Naive thymus-derived CD4-positive, alpha-beta T cell (primary cell): ENCODE data around the gene QPCT. TPM values are rescaled to one million over a fixed set of nuclear protein-coding genes. Genes with fewer than 3 reads are reported as not detected.
A peak's percentile ranks its signal among the peaks of the same experiment; 100 is the strongest.

Experiments
- ATAC-seq: fragments of 150-1000 bp; cut with Tn5 transposase; 2 replicates; pipeline ENCODE4 v1.10.0; 2021; ENCODE audit warnings: mild to moderate bottlenecking, moderate library complexity
- CTCF ChIA-PET: fragments of 350-600 bp; sonication (Branson Sonifier 250); formaldehyde crosslinking; loops from one replicate; lab custom pipeline; 2021; ENCODE audit warnings: antibody characterized with exemption; lab: Charles Lee
- POLR2A ChIA-PET: fragments of 350-600 bp; sonication (Branson Sonifier 250); formaldehyde crosslinking; loops from one replicate; lab custom pipeline; 2021; ENCODE audit warnings: antibody characterized with exemption, inconsistent platforms; lab: Charles Lee
- DNase-seq, 9 donors: peaks; one replicate each; pipeline versions ENCODE4 v3.0.0 to v3.0.0-alpha.2; 2020 to 2022; ENCODE audit warnings: mixed read lengths in 1 of 9
- H3K27ac ChIP-seq: one replicate; pipeline ENCODE4 v1.7.0; 2013; ENCODE audit warnings: mild to moderate bottlenecking, low read depth, low read length, moderate library complexity
- H3K27me3 ChIP-seq, 2 donors: one replicate each; pipeline ENCODE4 v1.7.0; 2013; ENCODE audit warnings: low read length in 2 of 2, mild to moderate bottlenecking in 2 of 2, moderate library complexity in 2 of 2; ENCODE audit not compliant: control insufficient read depth in 2 of 2, insufficient read depth in 2 of 2
- H3K36me3 ChIP-seq, 3 experiments: 1 replicate in 2 of 3; 2 replicates in 1 of 3; pipeline ENCODE4 v1.7.0; 2013; ENCODE audit warnings: low read length in 3 of 3, mild to moderate bottlenecking in 3 of 3, moderate library complexity in 1 of 3; ENCODE audit not compliant: insufficient read depth in 3 of 3, control insufficient read depth in 2 of 3
- H3K4me1 ChIP-seq, 2 donors: one replicate each; pipeline ENCODE4 v1.7.0; 2013; ENCODE audit warnings: low read length in 2 of 2, mild to moderate bottlenecking in 2 of 2, moderate library complexity in 1 of 2; ENCODE audit not compliant: control insufficient read depth in 2 of 2, insufficient read depth in 2 of 2
- H3K4me3 ChIP-seq: 2 replicates; pipeline ENCODE4 v1.7.0; 2013; ENCODE audit warnings: mild to moderate bottlenecking, low read length
- H3K9me3 ChIP-seq, 3 experiments: 1 replicate in 2 of 3; 2 replicates in 1 of 3; pipeline ENCODE4 v1.7.0; 2013; ENCODE audit warnings: low read length in 3 of 3; ENCODE audit not compliant: control insufficient read depth in 2 of 3
- H3K27ac Mint-ChIP-seq, 9 donors: one replicate each; pipeline ENCODE4 v1.8.0; 2020 to 2022; ENCODE audit warnings: mixed read lengths in 9 of 9, mild to moderate bottlenecking in 8 of 9, moderate library complexity in 5 of 9, inconsistent platforms in 2 of 9
- H3K27me3 Mint-ChIP-seq, 5 donors: one replicate each; pipeline ENCODE4 v1.8.0; 2021 to 2022; ENCODE audit warnings: mixed read lengths in 5 of 5, mild to moderate bottlenecking in 1 of 5
- H3K36me3 Mint-ChIP-seq, 5 donors: one replicate each; pipeline ENCODE4 v1.8.0; 2020 to 2022; ENCODE audit warnings: mixed read lengths in 5 of 5, mild to moderate bottlenecking in 3 of 5, inconsistent platforms in 1 of 5
- H3K4me1 Mint-ChIP-seq, 7 donors: one replicate each; pipeline ENCODE4 v1.8.0; 2020 to 2022; ENCODE audit warnings: mixed read lengths in 7 of 7, mild to moderate bottlenecking in 3 of 7, inconsistent platforms in 1 of 7
- H3K4me3 Mint-ChIP-seq, 10 donors: one replicate each; pipeline ENCODE4 v1.8.0; 2020 to 2022; ENCODE audit warnings: mild to moderate bottlenecking in 10 of 10, mixed read lengths in 10 of 10, moderate library complexity in 6 of 10, inconsistent platforms in 2 of 10
- H3K9me3 Mint-ChIP-seq, 11 donors: one replicate each; pipeline ENCODE4 v1.8.0; 2020 to 2022; ENCODE audit warnings: mixed read lengths in 11 of 11, mild to moderate bottlenecking in 4 of 11, inconsistent platforms in 1 of 11, moderate library complexity in 1 of 11
- intact Hi-C, 2 donors: fragments of 100-400 bp; cut with micrococcal nuclease; formaldehyde crosslinking; loops; one replicate each; pipeline ENCODE4 v1.15.1; 2023
- polyA plus RNA-seq, 2 donors: library from polyadenylated mRNA; unstranded; fragments of 300-500 nt; fragmentation: Illumina TruSeq; gene quantifications; one replicate each; pipeline ENCODE4 v1.2.3, GENCODE V29; 2021
- total RNA-seq, 6 experiments: library from RNA in 5 of 6; stranded (reverse) in 5 of 6; gene quantifications; 1 replicate in 5 of 6; 2 replicates in 1 of 6; pipeline ENCODE4 v1.2.3 and lab custom pipeline; 2021 to 2026

The QPCT gene
- total and polyA plus RNA-seq, 7 experiments from 2014 or later: 0.36 to 15.1 (median 0.70) TPM

DNA sequence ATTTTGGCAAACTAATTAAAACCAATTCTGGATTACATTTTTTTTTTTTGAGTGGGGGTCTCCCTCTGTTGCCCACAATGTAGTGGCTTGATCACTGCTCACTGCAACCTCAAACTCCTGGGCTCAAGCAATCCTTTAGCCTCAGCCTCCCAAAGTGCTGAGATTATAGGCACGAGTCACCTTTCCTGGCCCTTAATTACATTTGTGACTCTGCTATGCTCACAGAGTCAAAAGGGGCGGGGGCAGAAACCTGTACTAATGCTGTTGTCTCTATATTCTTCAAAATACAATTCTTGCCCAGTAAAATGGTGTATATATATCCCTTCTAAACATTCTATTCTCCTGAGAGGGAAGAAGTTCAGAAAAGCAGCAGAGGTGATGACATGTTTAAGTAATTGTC lies 43.0 kb upstream of the QPCT start:
- Histone ChIP-seq H3K4me3 (no peak overlapping the region), H3K27ac (no peak overlapping the region), H3K4me1 (no peaks in the 10 kb centered on the region), H3K9me3 (no peaks in the 10 kb centered on the region), H3K36me3 (no peaks in the 10 kb centered on the region), H3K27me3 (no peaks in the 10 kb centered on the region)
- peaks cover 0 to 78% (median 50%) of the 10 kb centered on the region in 7 donors for H3K4me1 Mint-ChIP-seq
- H3K27me3 Mint-ChIP-seq: no peaks in the 10 kb centered on the region
- intact Hi-C loops: no loop called here
- peak overlapping the region in 1 of 10 donors; percentile 34 for H3K4me3 Mint-ChIP-seq
- ChIA-PET POLR2A (interaction anchor here (0.7 kb wide), 1 partner anchor 591 kb away, joined by 7 read pairs; no protein-coding TSS in a partner anchor), CTCF (no interaction called here)
- peaks cover 0 to 7% (median 0%) of the 10 kb centered on the region in 11 donors for H3K9me3 Mint-ChIP-seq
- ATAC-seq (no peak), DNase-seq (no peak)
- H3K27ac Mint-ChIP-seq: no peak overlapping the region
- H3K36me3 Mint-ChIP-seq: peaks cover 0 to 40% (median 13%) of the 10 kb centered on the region in 5 donors

DNA sequence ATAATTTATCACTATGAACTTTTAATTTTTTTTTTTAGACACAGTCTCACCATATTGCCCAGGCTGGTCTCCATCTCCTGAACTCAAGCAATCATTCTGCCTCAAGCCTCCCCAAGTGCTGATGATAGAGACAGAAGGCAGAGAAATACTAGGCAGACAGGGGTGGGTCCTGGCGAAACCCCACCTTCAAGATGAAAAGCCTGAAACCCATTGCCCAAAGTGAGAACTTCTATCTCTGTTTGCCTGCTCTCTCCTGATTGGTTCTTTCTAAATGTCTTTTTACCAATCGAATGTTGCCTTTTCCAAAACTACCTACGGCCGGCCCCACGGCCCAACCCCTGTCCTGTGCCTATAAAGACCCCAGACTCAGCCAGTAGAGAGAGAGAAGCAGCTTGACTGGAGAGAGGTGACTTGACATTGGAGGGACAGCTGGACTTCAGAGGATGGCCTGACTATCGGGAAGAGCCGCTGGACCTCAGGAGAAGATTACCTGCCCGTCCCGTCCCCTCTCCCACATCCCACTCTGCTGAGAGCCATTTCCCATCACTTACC lies 41.7 kb upstream of the QPCT start:
- H3K36me3 Mint-ChIP-seq: peaks cover 0 to 40% (median 13%) of the 10 kb centered on the region in 5 donors
- ATAC-seq (no peak), DNase-seq (no peak)
- peaks cover 0 to 7% (median 0%) of the 10 kb centered on the region in 11 donors for H3K9me3 Mint-ChIP-seq
- no peaks in the 10 kb centered on the region for H3K4me1 ChIP-seq
- intact Hi-C loops: no loop called here
- H3K27me3 ChIP-seq: no peaks in the 10 kb centered on the region
- H3K4me1 Mint-ChIP-seq: peaks cover 0 to 83% (median 60%) of the 10 kb centered on the region in 7 donors
- no peaks in the 10 kb centered on the region for H3K36me3 ChIP-seq
- H3K4me3 Mint-ChIP-seq: no peak overlapping the region
- POLR2A ChIA-PET: interaction anchor here (0.6 to 1.2 kb wide), 2 partner anchors 10 to 21 kb away, joined by 3 read pairs; no protein-coding TSS in a partner anchor
- H3K27ac ChIP-seq: no peak overlapping the region
- no peak overlapping the region for H3K27ac Mint-ChIP-seq
- no peak overlapping the region for H3K4me3 ChIP-seq
- H3K9me3 ChIP-seq: no peaks in the 10 kb centered on the region
- CTCF ChIA-PET: no interaction called here
- no peaks in the 10 kb centered on the region for H3K27me3 Mint-ChIP-seq

DNA sequence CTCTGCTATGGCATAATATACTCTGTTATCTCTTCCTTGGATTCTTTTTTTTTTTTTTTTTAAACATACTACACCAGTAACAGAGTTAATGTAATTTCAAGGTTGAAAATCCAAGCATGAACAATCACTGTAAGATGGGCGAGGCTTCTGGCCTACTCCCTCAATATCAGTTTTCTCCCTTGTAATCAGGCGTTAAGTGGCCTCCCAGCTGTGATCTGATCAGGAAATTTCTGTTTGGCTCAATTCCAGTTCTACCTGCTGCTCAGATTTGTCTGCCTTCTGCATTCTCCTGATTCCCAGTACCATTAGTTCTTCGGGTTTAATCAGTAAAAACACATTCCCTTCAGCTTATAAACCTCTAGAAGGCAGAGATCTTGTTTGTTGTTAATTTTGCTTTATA lies 38.4 kb upstream of the QPCT start:
- H3K27ac ChIP-seq: no peak overlapping the region
- H3K9me3 ChIP-seq: no peaks in the 10 kb centered on the region
- H3K27me3 ChIP-seq: no peaks in the 10 kb centered on the region
- H3K27ac Mint-ChIP-seq: peak overlapping the region in 3 of 9 donors; percentile 32 to 81 (median 34)
- intact Hi-C loops: no loop called here
- no peaks in the 10 kb centered on the region for H3K36me3 ChIP-seq
- peaks cover 0 to 84% (median 55%) of the 10 kb centered on the region in 7 donors for H3K4me1 Mint-ChIP-seq
- ATAC-seq (no peak), DNase-seq (no peak)
- H3K4me3 ChIP-seq: no peak overlapping the region
- no peaks in the 10 kb centered on the region for H3K4me1 ChIP-seq
- peak overlapping the region in 1 of 10 donors; percentile 47 for H3K4me3 Mint-ChIP-seq
- CTCF ChIA-PET: no interaction called here
- H3K9me3 Mint-ChIP-seq: no peaks in the 10 kb centered on the region
- POLR2A ChIA-PET: no interaction called here
- peaks cover 0 to 28% (median 4%) of the 10 kb centered on the region in 5 donors for H3K36me3 Mint-ChIP-seq
- no peaks in the 10 kb centered on the region for H3K27me3 Mint-ChIP-seq

DNA sequence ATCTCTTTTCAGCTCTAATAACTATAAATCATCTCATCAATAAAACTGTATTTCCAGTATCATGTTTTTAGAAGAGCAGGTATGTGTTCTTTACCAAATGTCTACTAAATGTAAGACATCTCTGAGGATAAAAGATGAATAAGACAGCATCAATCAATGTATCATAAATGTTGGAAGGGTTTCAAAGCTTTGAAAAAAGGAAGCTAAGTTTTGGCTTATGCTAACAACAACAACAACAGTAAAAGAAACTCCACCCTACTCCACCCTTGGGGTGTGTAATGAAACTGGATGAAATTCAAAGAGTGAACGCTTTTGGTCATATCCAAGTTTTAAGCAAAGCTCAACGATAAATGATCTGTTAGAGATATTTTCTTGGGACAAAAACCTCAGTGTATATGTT lies 36.9 kb upstream of the QPCT start:
- H3K27ac Mint-ChIP-seq: no peak overlapping the region
- no peaks in the 10 kb centered on the region for H3K36me3 ChIP-seq
- ChIA-PET POLR2A (interaction anchor here (0.6 kb wide), 1 partner anchor 60 kb away, joined by 3 read pairs; no protein-coding TSS in a partner anchor), CTCF (interaction anchor here (1.0 kb wide), 1 partner anchor 16 kb away, joined by 4 read pairs; no protein-coding TSS in a partner anchor)
- no peaks in the 10 kb centered on the region for H3K9me3 Mint-ChIP-seq
- peaks cover 0 to 85% (median 57%) of the 10 kb centered on the region in 7 donors for H3K4me1 Mint-ChIP-seq
- H3K4me3 Mint-ChIP-seq: no peak overlapping the region
- H3K27ac ChIP-seq: no peak overlapping the region
- no peaks in the 10 kb centered on the region for H3K9me3 ChIP-seq
- intact Hi-C loops: no loop called here
- DNase-seq: no peak
- H3K36me3 Mint-ChIP-seq: peaks cover 0 to 19% (median 0%) of the 10 kb centered on the region in 5 donors
- no peaks in the 10 kb centered on the region for H3K27me3 Mint-ChIP-seq
- ATAC-seq: no peak
- H3K27me3 ChIP-seq: no peaks in the 10 kb centered on the region
- peaks cover 0 to 4% of the 10 kb centered on the region in 2 donors for H3K4me1 ChIP-seq
- no peak overlapping the region for H3K4me3 ChIP-seq

DNA sequence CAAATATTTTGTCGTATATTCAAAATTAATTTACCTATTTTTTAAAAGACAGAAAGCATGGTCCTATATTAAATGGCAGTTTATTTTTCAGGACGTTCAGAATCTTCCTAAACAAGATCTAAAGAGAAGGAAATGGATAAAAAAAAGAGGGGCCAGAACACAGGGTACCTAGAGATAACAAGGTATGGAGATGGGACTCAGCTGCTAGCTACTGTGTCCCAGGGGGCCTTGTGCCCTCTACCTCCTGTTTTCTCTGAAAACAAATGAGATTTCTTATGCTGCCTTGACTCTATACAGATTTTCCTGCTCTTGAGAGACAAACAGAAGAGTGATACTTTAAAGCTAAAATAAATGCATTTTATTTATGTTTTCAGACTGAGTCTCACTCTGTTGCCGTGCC lies 29.1 kb upstream of the QPCT start:
- peak overlapping the region in 5 of 10 donors; percentile 6 to 60 (median 20) for H3K4me3 Mint-ChIP-seq
- Histone ChIP-seq H3K4me3 (no peak overlapping the region), H3K27me3 (no peaks in the 10 kb centered on the region), H3K9me3 (no peaks in the 10 kb centered on the region), H3K4me1 (peaks cover 0 to 4% of the 10 kb centered on the region in 2 donors), H3K27ac (no peak overlapping the region), H3K36me3 (peaks cover 0 to 3% (median 0%) of the 10 kb centered on the region in 3 experiments)
- no peaks in the 10 kb centered on the region for H3K9me3 Mint-ChIP-seq
- H3K4me1 Mint-ChIP-seq: peaks cover 15 to 100% (median 81%) of the 10 kb centered on the region in 7 donors
- H3K27me3 Mint-ChIP-seq: peaks cover 0 to 10% (median 0%) of the 10 kb centered on the region in 5 donors
- H3K36me3 Mint-ChIP-seq: peaks cover 0 to 35% (median 6%) of the 10 kb centered on the region in 5 donors
- ChIA-PET POLR2A (interaction anchor here (2.0 kb wide), 1 partner anchor 8 kb away, joined by 9 read pairs; no protein-coding TSS in a partner anchor), CTCF (interaction anchor here (0.7 kb wide), 1 partner anchor 562 kb away, joined by 3 read pairs; no protein-coding TSS in a partner anchor)
- no peak for DNase-seq
- H3K27ac Mint-ChIP-seq: peak overlapping the region in 1 of 9 donors; percentile 25
- ATAC-seq: no peak
- intact Hi-C loops: no loop called here

DNA sequence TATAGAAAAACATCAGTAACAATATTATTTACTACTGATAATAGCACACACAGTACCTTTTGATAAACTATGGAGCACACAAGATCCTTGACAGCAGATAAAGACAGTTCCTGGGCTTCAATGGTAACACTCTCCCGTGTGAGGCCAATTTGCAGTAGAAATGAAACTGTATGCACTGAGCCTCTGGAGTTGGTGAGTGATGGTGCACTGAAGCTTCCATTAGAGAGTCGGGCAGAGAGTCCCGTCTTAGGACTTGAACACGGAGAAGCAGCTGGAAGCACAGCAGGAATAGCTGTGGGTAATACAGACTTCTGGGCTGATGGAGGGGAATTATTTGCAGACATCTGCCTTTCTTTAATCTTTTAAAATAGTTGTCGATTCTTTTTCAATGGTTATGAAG lies 28.2 kb upstream of the QPCT start:
- ChIA-PET POLR2A (no interaction called here), CTCF (no interaction called here)
- Histone ChIP-seq H3K36me3 (peaks cover 0 to 3% (median 0%) of the 10 kb centered on the region in 3 experiments), H3K9me3 (no peaks in the 10 kb centered on the region), H3K27me3 (no peaks in the 10 kb centered on the region), H3K4me3 (no peak overlapping the region), H3K27ac (no peak overlapping the region), H3K4me1 (peaks cover 3 to 8% of the 10 kb centered on the region in 2 donors)
- H3K27ac Mint-ChIP-seq: peak overlapping the region in 1 of 9 donors; percentile 66
- no peaks in the 10 kb centered on the region for H3K9me3 Mint-ChIP-seq
- DNase-seq (no peak), ATAC-seq (no peak)
- H3K4me1 Mint-ChIP-seq: peaks cover 15 to 100% (median 74%) of the 10 kb centered on the region in 7 donors
- H3K4me3 Mint-ChIP-seq: peak overlapping the region in 5 of 10 donors; percentile 14 to 60 (median 33)
- peaks cover 0 to 10% (median 0%) of the 10 kb centered on the region in 5 donors for H3K27me3 Mint-ChIP-seq
- intact Hi-C loops: no loop called here
- peaks cover 0 to 35% (median 6%) of the 10 kb centered on the region in 5 donors for H3K36me3 Mint-ChIP-seq
